GM21723 (cell line): Measurements from ENCODE around the gene KRTAP20-1.

Experiments used
- ATAC-seq: cut with Tn5 transposase; IDR thresholded peaks from one replicate; pipeline ENCODE4 v1.9.1; 2021; ENCODE audit warnings: mild to moderate bottlenecking, moderate library complexity; ENCODE audit not compliant: unreplicated experiment

KRTAP20-1 gene

GRCh38 chr21:30616125-30616524, at the start of gene KRTAP20-1:
KRTAP20-1 (plus strand) TSS chr21:30616425; CDS start chr21:30616455, 30 bp downstream.
- ATAC-seq, result no peak

- ATAC-seq, result no peak
Observed at GRCh38 chr21:30567617-30568016, 48.6 kb upstream of the KRTAP20-1 start.

GRCh38 chr21:30577766-30578165, 38.5 kb upstream of the KRTAP20-1 start:
- ATAC-seq, result no peak

GRCh38 chr21:30579346-30579745, 36.9 kb upstream of the KRTAP20-1 start:
- ATAC-seq, result no peak

- ATAC-seq, result no peak
Observed at GRCh38 chr21:30580132-30580531, 36.1 kb upstream of the KRTAP20-1 start.

GRCh38 chr21:30582870-30583269, 33.4 kb upstream of the KRTAP20-1 start:
- no peak for ATAC-seq

GRCh38 chr21:30590297-30590696, 25.9 kb upstream of the KRTAP20-1 start, which contains the start of gene KRTAP22-2:
KRTAP22-2 (minus strand) TSS chr21:30590397.
- no peak for ATAC-seq

- ATAC-seq, result no peak
Observed at GRCh38 chr21:30592140-30592539, 24.1 kb upstream of the KRTAP20-1 start, which contains the start of gene KRTAP6-3. KRTAP6-3 (plus strand) TSS chr21:30592440; CDS start chr21:30592446, 6 bp downstream.

GRCh38 chr21:30598802-30599201, 17.4 kb upstream of the KRTAP20-1 start, which contains the start of gene KRTAP6-2:
KRTAP6-2 (minus strand) TSS chr21:30598902; CDS start chr21:30598874, 28 bp downstream.
- no peak for ATAC-seq

- no peak for ATAC-seq
Observed at GRCh38 chr21:30600787-30601186, 15.4 kb upstream of the KRTAP20-1 start, which contains the start of gene KRTAP22-1. KRTAP22-1 (plus strand) TSS chr21:30601087.

GRCh38 chr21:30605968-30606367, 10.3 kb upstream of the KRTAP20-1 start:
- ATAC-seq, result no peak

- no peak for ATAC-seq
Observed at GRCh38 chr21:30612132-30612531, 4.1 kb upstream of the KRTAP20-1 start.

GRCh38 chr21:30613836-30614235, 2.4 kb upstream of the KRTAP20-1 start, which contains the start of gene KRTAP6-1:
KRTAP6-1 (minus strand) TSS chr21:30613930; CDS start chr21:30613904, 26 bp downstream.
- no peak for ATAC-seq

GRCh38 chr21:30615199-30615598, 1.0 kb upstream of the KRTAP20-1 start:
- no peak for ATAC-seq

- no peak for ATAC-seq
Observed at GRCh38 chr21:30620080-30620479, 3.9 kb downstream of the KRTAP20-1 start.

- no peak for ATAC-seq
Observed at GRCh38 chr21:30620522-30620921, 4.3 kb downstream of the KRTAP20-1 start, which contains the start of gene KRTAP20-4. KRTAP20-4 (plus strand) TSS chr21:30620627.

GRCh38 chr21:30623362-30623761, 7.1 kb downstream of the KRTAP20-1 start:
- no peak for ATAC-seq

- no peak for ATAC-seq
Observed at GRCh38 chr21:30625449-30626165, 9.4 kb downstream of the KRTAP20-1 start.

- ATAC-seq, result no peak
Observed at GRCh38 chr21:30628109-30628508, 11.9 kb downstream of the KRTAP20-1 start.

- ATAC-seq, result no peak
Observed at GRCh38 chr21:30629200-30629599, 13.0 kb downstream of the KRTAP20-1 start.

GRCh38 chr21:30634906-30635305, 18.7 kb downstream of the KRTAP20-1 start, which contains the start of gene KRTAP20-2:
KRTAP20-2 (plus strand) TSS chr21:30635206; CDS start chr21:30635264, 58 bp downstream.
- ATAC-seq, result no peak

GRCh38 chr21:30638686-30639085, 22.5 kb downstream of the KRTAP20-1 start:
- no peak for ATAC-seq
